ENCODE measurements around the gene FAIM2.
"Not testable (repeated sequence)": the region's sequence is repeated elsewhere in the genome, so short reads cannot be mapped to it uniquely, and the experiment has no call there.

FAIM2 gene

DNA sequence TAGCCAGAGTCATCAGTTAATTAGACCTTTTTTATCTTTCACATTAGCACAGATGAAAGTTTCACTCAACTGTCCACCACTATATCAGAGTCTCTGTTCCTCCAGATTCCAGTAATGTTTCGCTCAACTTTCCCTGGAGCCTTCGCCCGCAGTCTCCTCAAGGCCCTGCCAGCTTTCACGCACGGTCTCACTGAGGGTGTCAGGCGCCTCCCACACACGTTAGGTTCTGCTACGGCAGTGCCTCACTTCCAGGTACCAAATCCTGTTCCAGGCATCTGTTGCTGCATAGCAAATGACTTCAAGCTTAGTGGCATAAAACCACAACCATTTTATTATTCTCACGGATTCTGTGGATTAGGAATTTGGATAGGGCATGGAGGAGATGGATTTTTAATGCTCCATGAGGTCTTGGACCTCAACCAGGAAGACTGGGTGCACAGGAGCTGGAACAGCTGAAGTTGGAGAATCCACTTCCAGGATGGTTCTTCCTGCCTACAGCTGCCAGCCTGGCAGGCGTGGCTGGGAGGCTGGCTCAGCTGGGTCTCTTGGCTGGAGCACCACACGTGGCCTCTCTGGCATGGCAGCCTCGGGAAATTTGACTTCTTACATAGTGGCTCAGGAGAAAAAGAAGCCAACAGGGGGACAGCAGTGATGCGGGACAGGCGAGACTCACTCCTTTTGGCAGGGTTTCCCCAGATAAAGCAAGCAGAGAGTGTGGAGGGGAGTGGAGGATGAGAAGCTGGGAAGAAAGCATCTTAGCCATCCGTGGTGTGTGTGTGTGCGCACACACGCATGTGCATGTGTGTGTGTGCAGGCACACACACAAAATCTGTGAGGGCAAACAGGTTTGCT is 39.5 kb downstream of the FAIM2 start:
- TF ChIP-seq EZH2 (IDR thresholded peaks at IDR 0.05; ENCODE audit: borderline replicate concordance, low read depth, low read length, severe bottlenecking) (no peak), CTCF (IDR thresholded peaks at IDR 0.05; ENCODE audit: borderline replicate concordance, extremely low read depth, low read length, poor library complexity, severe bottlenecking) (no peak)
- Histone ChIP-seq H4K20me1 (ENCODE audit: insufficient read depth, low read length) (no peaks in the 10 kb centered on the region; the same call in 1 of the 2 replicates), H3K27ac (ENCODE audit: low read length) (no peak overlapping the region), H2AFZ (ENCODE audit: low read depth, low read length) (no peak overlapping the region), H3K27me3 (ENCODE audit: insufficient read depth, low read length, poor library complexity) (no peaks in the 10 kb centered on the region), H3K4me3 (ENCODE audit: low read depth in 1 of 2, low read length in 2 of 2) (no peak overlapping the region), H3K36me3 (ENCODE audit: insufficient read depth, low read length) (no peaks in the 10 kb centered on the region), H3K79me2 (ENCODE audit: insufficient read depth, low read length) (no peaks in the 10 kb centered on the region), H3K9me3 (ENCODE audit: insufficient read depth, low read length, severe bottlenecking) (no peaks in the 10 kb centered on the region), H3K4me1 (ENCODE audit: insufficient read depth, low read length) (no peaks in the 10 kb centered on the region), H3K9ac (ENCODE audit: low read depth, low read length) (no peak overlapping the region), H3K4me2 (ENCODE audit: insufficient read depth, low read length) (no peak overlapping the region)
- ATAC-seq (ENCODE audit: insufficient read depth, low read depth): no peak
- no peak for DNase-seq

- H3K4me1 ChIP-seq (ENCODE audit: insufficient read depth, low read length); H4K20me1 ChIP-seq (ENCODE audit: insufficient read depth, low read length); H3K27me3 ChIP-seq (ENCODE audit: insufficient read depth, low read length, poor library complexity); H3K9ac ChIP-seq (ENCODE audit: low read depth, low read length); H3K4me2 ChIP-seq (ENCODE audit: insufficient read depth, low read length); H3K36me3 ChIP-seq (ENCODE audit: insufficient read depth, low read length); H3K27ac ChIP-seq (ENCODE audit: low read length); DNase-seq; H3K4me3 ChIP-seq (ENCODE audit: low read depth in 1 of 2, low read length in 2 of 2); H2AFZ ChIP-seq (ENCODE audit: low read depth, low read length); H3K79me2 ChIP-seq (ENCODE audit: insufficient read depth, low read length); H3K9me3 ChIP-seq (ENCODE audit: insufficient read depth, low read length, severe bottlenecking); ATAC-seq (ENCODE audit: insufficient read depth, low read depth): not testable (repeated sequence)
These were observed 42.8 kb downstream of the FAIM2 start for GRCh38 chr12:49860921-49861320.

DNA sequence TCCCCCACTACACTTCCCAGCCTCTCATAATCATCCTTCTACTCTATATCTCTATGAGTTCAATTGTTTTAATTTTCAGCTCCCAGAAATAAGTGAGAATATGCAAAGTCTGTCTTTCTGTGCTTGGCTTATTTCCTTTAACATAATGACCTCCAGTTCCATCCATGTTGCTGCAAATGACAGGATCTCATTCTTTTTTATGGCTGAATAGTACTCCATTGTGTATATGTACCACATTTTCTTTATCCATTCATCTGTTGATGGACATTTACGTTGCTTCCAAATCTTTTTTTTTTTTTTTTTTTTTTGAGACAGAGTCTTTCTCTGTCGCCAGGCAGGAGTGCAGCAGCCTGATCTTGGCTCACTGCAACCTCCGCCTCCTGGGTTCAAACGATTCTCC is 47.8 kb downstream of the FAIM2 start:
- H3K36me3 ChIP-seq (ENCODE audit: insufficient read depth, low read length); ATAC-seq (ENCODE audit: insufficient read depth, low read depth); H3K27me3 ChIP-seq (ENCODE audit: insufficient read depth, low read length, poor library complexity); H3K9me3 ChIP-seq (ENCODE audit: insufficient read depth, low read length, severe bottlenecking); H4K20me1 ChIP-seq (ENCODE audit: insufficient read depth, low read length); H2AFZ ChIP-seq (ENCODE audit: low read depth, low read length); H3K4me1 ChIP-seq (ENCODE audit: insufficient read depth, low read length); H3K4me2 ChIP-seq (ENCODE audit: insufficient read depth, low read length); H3K79me2 ChIP-seq (ENCODE audit: insufficient read depth, low read length); DNase-seq; H3K27ac ChIP-seq (ENCODE audit: low read length); H3K4me3 ChIP-seq (ENCODE audit: low read depth in 1 of 2, low read length in 2 of 2); H3K9ac ChIP-seq (ENCODE audit: low read depth, low read length): not testable (repeated sequence)

- Histone ChIP-seq H4K20me1 (ENCODE audit: insufficient read depth, low read length) (no peaks in the 10 kb centered on the region), H3K9ac (ENCODE audit: low read depth, low read length) (no peak overlapping the region), H3K27me3 (ENCODE audit: insufficient read depth, low read length, poor library complexity) (no peaks in the 10 kb centered on the region), H3K27ac (ENCODE audit: low read length) (no peak overlapping the region), H3K4me2 (ENCODE audit: insufficient read depth, low read length) (no peak overlapping the region), H3K36me3 (ENCODE audit: insufficient read depth, low read length) (no peaks in the 10 kb centered on the region), H3K9me3 (ENCODE audit: insufficient read depth, low read length, severe bottlenecking) (no peaks in the 10 kb centered on the region), H3K4me1 (ENCODE audit: insufficient read depth, low read length) (no peaks in the 10 kb centered on the region), H2AFZ (ENCODE audit: low read depth, low read length) (no peak overlapping the region), H3K4me3 (ENCODE audit: low read depth in 1 of 2, low read length in 2 of 2) (no peak overlapping the region), H3K79me2 (ENCODE audit: insufficient read depth, low read length) (no peaks in the 10 kb centered on the region)
- no peak for ATAC-seq (ENCODE audit: insufficient read depth, low read depth)
- DNase-seq: no peak
- no peak for TF ChIP-seq EZH2 (IDR thresholded peaks at IDR 0.05; ENCODE audit: borderline replicate concordance, low read depth, low read length, severe bottlenecking)
- TF ChIP-seq CTCF (IDR thresholded peaks at IDR 0.05; ENCODE audit: borderline replicate concordance, extremely low read depth, low read length, poor library complexity, severe bottlenecking): no peak
These were observed 48.7 kb downstream of the FAIM2 start for GRCh38 chr12:49854976-49855375.
